ENCODE results near the gene HNRNPA2B1. TPM values are rescaled to one million over a fixed set of nuclear protein-coding genes. Genes with fewer than 3 reads are reported as not detected.
"Not testable (repeated sequence)": the region's sequence is repeated elsewhere in the genome, so short reads cannot be mapped to it uniquely, and the experiment has no call there.

Gene HNRNPA2B1
- total RNA-seq, 1 donor from 2014 or later, result 135 TPM

DNA sequence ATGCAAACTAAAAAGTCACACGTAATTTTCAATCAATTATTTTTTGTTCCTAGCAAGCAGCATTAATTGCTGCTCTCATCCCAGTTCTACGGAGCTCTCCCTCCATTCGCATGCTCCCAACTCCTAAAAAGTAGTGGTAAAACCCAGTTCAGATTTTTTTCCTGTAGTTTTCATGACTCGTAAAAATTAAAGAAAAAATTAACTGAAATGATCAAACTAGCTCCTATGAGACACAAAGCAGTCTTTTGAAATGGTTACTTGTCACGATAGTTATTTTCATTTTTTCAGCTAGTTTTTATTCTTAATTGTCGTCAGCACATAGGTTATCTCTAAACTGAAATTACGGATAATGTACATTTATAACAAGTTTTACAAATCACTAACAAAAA lies 1.8 kb downstream of the HNRNPA2B1 start:
- DNase-seq (ENCODE audit: low spot score in 2 of 2) (no peak), FAIRE-seq (no peak)

DNA sequence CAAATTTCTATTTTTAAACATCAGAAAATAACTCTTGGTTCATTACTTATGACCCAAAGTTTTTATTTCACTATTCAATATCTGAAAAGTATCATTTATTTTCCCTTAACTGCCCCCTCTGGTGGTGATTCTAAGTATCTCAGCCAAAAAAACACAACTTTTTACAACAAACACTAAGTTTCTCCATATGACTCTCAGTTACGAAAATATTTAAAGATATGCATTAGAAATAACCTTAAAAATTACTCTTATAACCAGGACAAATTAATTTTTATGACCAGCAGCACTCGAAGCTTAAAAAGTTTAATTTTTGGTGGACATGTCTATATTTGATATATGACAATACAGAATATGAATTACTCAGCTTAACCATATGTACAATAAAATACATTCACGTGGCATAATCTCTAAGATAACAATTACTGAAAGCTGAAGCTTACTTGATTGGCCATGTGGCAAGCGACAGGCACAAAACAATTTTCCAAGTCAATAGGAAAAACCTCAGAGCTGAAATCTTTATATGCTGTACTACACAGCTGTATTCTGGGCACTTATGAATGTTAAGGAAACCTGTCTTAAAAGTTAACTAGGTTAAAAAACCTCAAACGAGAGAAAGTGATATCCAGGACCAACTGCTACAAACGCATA lies 2.3 kb downstream of the HNRNPA2B1 start:
- FAIRE-seq, result peak; percentile 63

DNA sequence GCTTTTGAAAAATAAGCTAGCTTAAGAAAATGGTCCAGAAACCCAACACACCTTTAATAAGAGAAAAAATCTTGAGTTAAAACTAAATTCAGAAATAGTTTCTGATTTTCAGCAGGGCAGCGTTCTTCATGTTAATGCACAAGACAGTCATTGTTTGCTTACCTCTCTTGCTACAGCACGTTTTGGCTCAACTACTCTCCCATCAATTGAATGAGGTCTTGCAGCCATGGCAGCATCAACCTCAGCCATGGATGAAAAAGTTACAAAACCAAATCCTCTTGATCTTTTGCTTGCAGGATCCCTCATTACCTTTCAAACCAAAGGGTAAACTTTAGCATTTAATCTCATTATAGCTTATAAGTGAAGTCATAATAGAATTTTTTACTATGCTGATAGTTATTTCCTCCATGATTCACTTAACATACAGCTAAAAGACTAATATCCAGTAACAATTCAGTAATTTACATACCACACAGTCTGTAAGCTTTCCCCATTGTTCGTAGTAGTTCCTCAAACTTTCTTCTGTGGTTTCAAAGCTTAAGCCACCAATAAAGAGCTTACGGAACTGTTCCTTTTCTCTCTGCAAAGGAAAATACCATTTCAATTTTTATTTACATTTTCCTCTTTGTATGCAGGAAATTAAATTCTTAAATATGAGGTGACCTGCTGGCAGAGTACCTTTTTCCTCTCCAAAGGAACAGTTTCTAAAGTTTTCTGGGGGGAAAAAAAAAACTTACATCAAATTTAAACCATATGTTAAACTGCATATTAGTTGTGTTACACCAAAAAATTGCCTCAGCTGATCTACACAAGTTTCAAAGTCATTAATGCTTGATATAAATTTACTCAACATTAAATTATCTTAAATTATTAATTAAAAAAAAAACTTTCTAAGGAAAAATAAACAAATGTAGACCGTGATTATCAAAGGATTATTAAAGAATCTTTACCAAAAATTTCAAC lies 3.1 kb downstream of the HNRNPA2B1 start:
- DNase-seq (ENCODE audit: low spot score in 2 of 2), result no peak
- no peak for FAIRE-seq

More for the DNA sequence above, 2.3 kb downstream of the HNRNPA2B1 start:
- DNase-seq (ENCODE audit: low spot score in 2 of 2), result no peak

DNA sequence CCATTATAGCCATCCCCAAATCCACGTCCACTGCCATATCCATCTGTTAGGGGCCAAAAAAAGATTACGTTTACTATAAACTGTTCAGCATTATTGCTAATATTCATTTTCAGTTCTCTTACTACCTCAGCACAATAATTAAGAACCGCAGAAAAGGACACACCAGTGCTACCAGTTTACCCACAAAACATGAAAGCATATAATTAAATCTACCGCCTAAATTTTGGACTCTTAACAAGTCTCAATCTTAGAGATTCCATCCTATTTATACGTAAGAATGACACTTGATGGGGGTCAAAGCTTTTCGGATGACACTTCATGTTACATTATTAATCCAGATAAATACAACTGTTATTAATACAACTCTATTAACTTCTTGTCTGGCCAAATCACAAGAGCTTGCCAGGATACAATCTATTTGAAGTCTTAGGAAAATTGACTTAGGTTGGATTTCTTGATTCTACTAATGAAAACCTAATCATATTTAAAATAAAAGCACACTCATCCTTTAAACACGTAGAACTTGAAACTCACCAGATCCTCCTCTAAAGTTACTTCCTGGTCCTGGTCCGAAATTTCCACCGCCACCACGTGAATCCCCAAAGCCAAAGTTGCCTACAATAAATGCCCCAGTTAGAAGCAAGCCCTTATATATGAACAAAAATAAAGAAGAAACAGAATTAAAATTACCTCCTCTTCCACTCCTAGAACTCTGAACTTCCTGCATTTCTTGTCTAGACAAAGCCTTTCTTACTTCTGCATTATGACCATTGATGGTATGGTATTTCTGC lies 4.5 kb downstream of the HNRNPA2B1 start:
- no peak for DNase-seq (ENCODE audit: low spot score in 2 of 2)
- FAIRE-seq, result no peak

DNA sequence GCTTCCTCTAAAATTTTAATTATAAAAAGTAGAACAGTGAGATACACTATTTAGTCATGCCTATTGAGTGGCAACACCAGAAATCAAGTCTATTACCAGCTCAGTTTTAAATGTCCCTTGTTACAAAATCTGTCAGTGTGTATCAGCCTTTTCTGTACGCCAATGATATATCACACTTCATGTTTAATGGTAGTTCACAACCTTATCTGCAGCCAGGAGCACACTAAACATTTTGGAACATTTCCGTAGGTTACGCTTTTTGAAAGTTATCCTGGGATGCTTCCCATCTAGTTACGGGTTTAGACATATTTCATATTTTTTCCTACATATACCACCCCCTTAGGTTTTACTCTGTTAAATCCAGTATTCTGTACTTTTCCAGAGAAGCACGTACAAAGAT lies 5.4 kb downstream of the HNRNPA2B1 start:
- no peak for FAIRE-seq

DNA sequence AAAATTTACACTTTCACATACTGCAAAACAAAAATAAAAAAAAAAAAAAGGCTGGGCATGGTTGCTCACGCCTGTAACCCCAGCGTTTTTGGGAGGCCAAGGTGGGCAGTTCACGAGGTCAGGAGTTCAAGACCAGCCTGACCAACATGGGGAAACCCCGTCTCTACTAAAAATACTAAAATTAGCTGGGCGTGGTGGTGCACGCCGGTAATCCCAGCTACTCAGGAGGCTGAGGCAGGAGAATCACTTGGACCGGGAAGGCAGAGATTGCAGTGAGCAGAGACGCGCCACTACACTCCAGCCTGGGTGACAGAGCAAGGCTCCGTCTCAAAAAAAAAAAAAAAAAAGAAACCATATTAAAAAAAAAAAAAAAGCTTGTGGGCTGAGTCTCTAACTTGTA lies 5.8 kb downstream of the HNRNPA2B1 start:
- not testable (repeated sequence) for FAIRE-seq; DNase-seq (ENCODE audit: low spot score in 2 of 2)

More for the DNA sequence above, 5.4 kb downstream of the HNRNPA2B1 start:
- DNase-seq (ENCODE audit: low spot score in 2 of 2), result no peak

DNA sequence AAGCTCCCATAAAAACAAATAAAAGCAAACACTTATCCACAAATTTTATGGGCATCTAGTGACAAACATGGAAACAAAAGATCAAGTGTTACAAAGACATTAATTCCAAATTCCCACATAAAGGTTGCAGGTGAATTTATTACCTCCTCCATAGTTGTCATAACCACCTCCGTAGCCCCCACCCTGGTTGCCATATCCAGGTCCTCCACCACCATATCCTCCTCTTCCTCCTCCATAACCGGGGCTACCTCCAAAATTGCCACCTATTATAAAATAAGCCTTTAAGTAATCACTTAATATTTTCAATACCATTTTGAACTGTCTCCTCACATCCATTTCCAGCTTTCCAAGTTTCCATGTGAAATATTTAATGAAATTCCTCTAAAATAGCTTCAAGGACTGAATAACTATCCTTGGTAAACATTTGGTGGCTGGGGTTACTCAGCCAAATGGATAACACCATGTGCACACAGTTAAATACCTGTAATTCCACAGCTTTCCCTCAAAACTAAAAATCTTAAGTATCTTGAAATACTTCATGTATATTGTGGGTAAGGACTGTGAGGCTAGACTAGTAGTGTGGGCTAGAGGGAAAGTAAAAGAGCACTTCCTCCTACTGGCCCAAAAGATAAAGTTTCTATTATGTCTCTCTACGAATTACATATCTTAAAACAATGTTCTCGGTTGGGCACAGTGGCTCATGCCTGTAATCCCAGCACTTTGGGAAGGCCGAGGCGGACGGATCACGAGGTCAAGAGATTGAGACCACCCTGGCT lies 6.9 kb downstream of the HNRNPA2B1 start:
- no peak for FAIRE-seq
- DNase-seq (ENCODE audit: low spot score in 2 of 2), result no peak

DNA sequence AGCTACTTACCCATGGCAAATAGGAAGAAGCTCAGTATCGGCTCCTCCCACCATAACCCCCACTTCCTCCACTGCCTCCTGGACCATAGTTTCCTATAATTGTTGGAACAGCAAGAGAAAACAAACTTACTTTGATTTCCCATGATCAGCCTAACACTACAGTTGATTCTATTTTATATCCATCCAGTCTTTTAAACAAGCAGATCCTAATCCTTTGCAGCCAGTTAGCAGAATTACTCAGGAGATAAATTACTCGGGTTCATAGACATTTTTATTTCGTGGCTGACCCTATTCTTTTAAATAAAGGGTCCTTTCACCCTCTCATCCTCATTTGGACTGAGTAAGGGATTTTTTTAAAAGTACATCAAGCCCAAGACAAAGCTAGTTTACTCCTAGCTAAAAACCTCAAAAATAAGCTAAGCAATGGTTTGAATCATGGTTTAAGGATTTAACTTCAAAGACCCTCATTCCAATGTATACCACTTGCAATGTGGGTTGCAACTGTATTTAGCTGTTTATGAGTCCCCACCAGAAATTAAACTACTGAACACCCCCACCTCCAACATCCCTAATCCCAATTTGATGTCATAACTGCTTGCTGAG lies 8.0 kb downstream of the HNRNPA2B1 start:
- DNase-seq (ENCODE audit: low spot score in 2 of 2), result no peak
- FAIRE-seq, result no peak

DNA sequence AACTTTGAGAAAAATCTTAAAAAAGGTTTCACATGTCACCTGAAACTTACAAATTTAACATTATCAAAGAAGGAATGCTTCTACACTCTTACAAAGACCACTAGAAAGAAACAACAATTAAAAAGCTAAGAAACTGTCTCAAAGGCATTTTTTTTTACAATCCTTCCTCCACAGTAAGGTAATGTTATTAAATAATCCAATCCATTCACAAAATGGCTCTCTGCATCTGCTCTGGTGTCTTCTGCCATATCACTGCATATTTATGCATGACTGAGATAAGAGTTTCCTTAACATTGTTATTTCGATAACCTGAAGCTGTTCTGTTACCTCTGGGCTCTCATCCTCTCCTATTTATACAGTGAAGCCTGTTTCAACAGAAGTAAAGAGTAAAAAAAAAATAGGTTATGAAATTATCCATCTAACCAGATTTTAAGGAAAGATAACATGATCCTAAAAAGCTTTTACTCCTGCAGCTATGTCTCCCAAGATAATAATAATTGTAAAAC lies 8.5 kb downstream of the HNRNPA2B1 start:
- FAIRE-seq (no peak), DNase-seq (ENCODE audit: low spot score in 2 of 2) (no peak)

DNA sequence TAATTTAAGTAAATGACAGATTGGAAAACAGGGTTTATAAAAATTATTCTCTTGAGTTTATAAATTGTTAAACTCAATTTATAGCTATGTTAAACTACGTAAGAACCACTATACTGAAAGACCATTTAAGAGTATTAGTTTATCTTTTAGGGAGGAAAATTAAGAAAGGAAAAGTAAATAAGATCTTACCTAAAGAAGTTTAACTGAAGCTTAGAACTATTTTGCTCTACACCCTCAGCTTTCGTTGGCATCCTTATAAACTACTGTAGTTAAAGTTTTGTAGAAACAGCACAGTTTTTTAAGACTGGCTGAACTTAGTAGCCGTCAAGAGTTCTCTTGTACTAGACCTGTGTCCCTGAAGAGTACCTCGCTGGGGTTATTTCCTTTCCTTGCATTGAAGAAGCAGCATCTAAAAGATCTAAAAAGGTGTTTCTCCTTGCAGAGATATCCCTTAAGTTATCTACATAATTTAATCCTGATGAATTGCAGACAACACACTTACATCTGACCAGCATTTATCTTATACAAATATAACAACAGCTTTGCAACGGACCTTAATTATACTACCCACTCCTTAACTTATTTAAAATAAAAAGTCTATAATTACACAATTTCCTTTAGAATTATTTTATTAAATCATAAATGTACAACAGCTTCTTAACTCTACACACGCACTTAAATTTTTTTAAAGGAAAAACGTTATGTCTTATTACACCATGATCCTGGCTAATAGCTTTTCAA lies 9.1 kb downstream of the HNRNPA2B1 start:
- no peak for DNase-seq (ENCODE audit: low spot score in 2 of 2)
- FAIRE-seq, result no peak

DNA sequence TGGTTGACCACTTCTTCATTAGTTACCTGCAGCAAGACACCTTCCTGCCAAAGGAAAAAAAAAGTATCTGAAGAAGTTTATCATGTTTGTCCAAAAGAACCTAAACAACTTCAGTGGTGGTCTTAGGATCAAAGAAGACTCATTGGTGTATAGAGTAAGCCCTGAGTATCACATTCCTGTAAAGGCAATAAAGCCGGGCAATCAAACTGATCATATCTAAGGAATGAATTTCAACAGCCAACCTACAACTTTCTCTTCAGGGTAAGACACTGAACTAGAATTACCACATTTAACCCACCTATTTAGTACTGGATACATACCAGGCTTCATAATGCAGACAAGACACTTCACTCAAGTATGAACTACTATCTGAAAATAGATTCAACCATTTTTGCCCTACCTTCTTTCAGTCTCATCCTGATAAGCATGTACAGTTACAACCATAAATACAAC lies 10.1 kb downstream of the HNRNPA2B1 start:
- DNase-seq (ENCODE audit: low spot score in 2 of 2) (no peak), FAIRE-seq (no peak)

DNA sequence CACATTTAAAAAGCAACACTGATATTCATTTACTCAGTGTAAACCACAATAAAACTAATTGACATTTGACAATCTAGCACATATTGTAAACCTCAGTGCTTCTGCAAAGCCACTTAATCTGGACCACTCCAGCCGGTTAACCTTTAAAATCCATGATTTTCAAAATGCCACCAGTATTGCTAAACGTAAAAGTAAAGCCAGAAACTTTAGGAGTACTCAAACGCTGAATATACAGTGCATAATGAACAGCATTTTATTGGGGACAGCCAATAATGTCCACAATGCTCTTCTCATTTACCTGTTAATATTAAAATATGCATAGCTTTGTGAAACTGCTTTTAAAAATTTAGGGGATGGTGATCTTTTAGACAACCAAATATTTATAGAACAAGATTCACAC lies 10.8 kb downstream of the HNRNPA2B1 start:
- DNase-seq (ENCODE audit: low spot score in 2 of 2) (no peak), FAIRE-seq (no peak)

DNA sequence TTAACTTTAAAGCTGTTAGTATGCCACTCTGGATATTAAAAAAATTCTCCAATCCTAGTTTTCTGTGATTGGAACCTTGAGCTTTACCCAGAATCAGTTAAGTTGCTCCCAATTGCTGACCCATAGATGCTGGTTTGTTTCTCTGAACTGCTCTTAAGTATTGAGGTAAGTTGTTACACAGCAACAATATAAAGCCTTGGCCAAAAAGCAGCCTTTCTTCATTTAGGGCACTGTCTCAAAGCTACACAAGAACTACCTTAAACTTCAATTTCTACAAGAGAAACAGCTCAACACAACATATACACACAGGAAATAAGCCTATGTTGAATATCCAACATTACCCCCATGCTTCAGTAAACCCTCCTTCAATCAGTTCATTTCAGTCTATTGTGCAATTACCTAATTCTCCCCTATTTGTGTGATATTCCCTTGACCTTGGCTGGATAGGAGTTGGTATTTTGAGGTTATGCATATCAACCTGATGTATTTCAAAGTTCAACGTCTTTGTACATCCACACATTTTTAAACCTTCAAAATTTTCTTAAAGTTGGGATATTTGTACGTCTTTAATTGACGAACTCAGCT lies 11.5 kb downstream of the HNRNPA2B1 start:
- DNase-seq (ENCODE audit: low spot score in 2 of 2) (no peak), FAIRE-seq (no peak)

DNA sequence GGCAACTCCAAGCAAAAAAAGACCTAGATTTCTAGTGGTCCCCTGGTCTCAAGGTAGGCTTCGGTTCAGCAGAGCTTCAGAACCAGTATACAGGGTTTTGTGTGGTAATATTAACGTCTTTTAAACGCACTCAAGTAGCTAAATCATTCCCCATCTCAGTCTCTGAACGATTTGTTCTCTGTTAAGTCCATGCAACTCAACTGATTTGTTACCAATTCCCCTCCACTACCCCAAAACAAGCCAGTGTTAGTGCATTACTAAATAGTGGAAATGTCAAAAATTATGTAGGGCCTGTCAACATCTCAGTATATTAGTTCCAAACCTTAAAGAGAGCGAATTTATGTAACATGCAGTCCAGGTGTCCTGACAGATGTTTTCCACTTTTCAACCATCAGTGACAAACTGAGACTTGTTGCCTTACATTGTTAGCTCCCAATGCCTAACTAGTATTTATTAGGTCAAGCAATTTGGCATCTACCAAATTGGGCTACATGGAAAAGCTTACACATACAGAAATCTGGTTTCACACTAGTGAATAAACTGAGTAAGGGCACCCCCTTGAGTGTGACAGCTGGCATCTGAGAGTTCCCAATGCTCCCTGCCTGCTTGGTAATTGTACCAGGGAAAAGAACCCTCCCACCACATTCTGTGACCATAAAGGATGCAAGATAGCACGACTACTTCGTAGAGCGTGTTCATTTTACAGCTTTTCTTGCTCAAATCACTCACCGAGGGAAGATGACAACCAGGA lies 12.2 kb downstream of the HNRNPA2B1 start:
- no peak for DNase-seq (ENCODE audit: low spot score in 2 of 2)
- FAIRE-seq, result no peak

DNA sequence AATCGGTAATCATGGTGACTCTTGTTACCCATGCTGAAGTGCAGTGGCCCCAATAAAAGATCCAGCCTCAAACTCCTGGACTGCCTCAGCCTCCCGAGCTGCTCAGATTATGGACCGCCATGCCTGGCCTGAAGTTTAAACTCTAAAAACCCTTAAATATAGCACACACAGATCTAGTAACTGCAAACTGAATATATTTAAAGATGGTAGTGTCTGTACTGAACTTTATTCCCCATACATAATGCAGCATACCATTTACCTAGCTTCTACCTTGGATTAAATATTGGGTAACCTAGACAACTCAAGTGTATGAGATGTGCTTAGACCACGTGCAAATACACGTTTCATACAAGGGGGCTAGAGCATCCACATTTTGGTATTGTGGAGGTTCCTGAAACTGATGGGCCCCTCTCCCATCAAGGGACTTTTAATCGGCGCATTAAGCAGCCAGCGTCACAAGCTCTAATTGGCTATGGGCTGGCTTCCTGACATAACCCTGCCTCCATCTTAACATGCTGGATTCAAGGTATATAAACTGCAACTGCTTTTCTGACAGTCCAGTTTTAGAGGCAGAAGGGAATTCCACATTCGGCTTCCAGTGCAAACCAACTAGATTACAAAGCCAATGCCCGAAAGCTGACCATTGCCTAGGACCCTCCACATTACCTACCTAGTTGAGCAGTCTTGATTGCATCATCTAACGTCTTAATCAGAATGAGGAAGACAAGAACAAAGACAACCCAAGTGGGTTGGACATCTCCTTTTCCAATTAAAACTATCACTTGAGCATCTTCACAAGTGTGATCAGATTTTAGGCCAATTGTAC lies 13.0 kb downstream of the HNRNPA2B1 start:
- FAIRE-seq (no peak), DNase-seq (ENCODE audit: low spot score in 2 of 2) (no peak)

DNA sequence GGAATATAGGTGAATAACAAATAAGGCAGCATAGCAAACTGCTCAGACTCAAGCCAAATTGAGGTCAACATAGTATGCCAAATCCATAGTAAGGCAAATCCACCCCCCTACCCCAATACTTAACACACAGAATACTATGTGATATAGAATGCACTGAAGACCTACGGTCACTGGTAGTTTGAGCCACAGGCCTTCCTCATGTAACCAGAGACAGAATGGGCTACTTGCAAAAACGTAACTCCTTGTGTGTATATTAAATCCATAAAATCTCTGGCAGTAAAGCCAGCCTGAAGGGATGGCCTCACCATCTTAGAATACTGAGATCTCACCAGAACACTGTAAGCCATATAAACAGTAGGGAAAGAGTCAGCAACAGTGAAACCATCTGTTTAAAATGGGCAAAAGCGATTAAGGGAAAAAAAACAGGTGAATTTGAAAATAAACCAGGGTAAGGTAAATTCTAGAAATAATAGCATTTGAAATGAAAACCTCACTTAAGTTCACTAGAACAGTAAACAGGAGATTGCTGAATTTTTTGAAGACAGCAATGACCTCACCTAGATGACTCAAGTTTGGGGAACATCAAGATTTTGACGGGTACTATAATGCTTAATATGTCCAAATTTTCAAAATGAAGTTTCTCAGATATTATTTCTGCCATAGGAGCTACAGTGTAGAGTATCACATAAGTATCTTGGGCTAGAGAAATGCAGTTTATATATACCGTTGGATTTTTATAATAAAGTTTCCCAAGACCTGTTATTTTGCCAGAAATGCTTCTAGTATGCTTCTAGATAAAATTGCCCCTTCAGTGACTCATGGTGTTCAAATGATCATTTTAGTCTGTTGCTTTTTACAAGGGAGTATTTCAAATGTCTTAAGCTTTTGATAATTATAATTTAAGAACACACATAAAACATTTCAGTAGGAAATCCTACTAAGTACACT lies 13.9 kb downstream of the HNRNPA2B1 start:
- FAIRE-seq, result no peak
- no peak for DNase-seq (ENCODE audit: low spot score in 2 of 2)
